ENCODE measurements around the gene SYNGR4. TPM values are rescaled to one million over a fixed set of nuclear protein-coding genes. Genes with fewer than 3 reads are reported as not detected.

SYNGR4 gene
- total RNA-seq, 1 experiment from 2014 or later = 0.49 TPM

DNA sequence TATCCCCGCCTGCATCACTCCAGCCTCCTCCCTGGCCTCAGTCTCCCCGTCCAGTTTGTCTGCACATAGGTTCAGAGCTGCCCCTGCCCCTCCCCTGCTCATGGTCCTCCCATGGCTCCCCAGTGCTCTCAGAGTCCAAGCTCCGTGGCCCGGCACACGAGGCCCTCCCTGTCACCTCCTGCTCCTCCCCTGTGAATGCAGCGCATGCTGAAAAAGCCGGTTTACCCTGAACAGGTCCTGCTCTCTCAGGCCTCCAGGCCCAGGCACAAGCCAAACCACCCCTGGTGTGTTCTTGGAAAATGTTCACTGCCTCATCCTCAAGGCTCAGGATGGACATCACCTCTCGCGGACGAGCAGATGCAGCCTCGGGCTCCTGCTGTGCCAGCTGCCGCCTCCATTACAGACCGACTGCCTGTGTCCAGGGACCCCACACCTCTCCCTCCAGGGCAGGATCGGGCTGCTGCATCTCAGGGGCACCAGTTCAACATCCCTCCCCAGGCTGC lies 25.9 kb upstream of the SYNGR4 start:
- Histone ChIP-seq H3K9me3 (ENCODE audit: control insufficient read depth in 1 of 2, insufficient read depth in 1 of 2, low read depth in 1 of 2, low read length in 2 of 2) (no peaks in the 10 kb centered on the region), H4K20me1 (ENCODE audit: insufficient read depth) (no peaks in the 10 kb centered on the region), H3K4me3 (replicated peaks in 1 of 2; ENCODE audit: low read depth in 1 of 2, low read length in 2 of 2) (no peak overlapping the region), H3K27me3 (ENCODE audit: insufficient read depth, low read length) (no peaks in the 10 kb centered on the region), H3K79me2 (ENCODE audit: insufficient read depth, low read length) (no peaks in the 10 kb centered on the region), H3K27ac (ENCODE audit: low read depth, low read length) (no peak overlapping the region), H3K4me2 (ENCODE audit: low read length) (no peak overlapping the region), H3K9me2 (ENCODE audit: insufficient read depth) (no peaks in the 10 kb centered on the region), H2AFZ (ENCODE audit: low read depth, low read length, poor library complexity, severe bottlenecking) (no peak overlapping the region), H3K9ac (ENCODE audit: low read length) (no peak overlapping the region), H3K36me3 (ENCODE audit: control insufficient read depth in 1 of 2, insufficient read depth in 2 of 2, low read length in 2 of 2) (no peaks in the 10 kb centered on the region), H3K4me1 (ENCODE audit: control insufficient read depth in 1 of 2, insufficient read depth in 2 of 2, low read length in 2 of 2) (peaks cover 10 to 40% of the 10 kb centered on the region in 2 experiments)
- no peak for DNase-seq (ENCODE audit: low read depth, low spot score)
- RAD21 ChIA-PET (ENCODE audit: low non-redundant PET in 1 of 2, low total read pairs in 2 of 2, uncharacterized antibody in 2 of 2, unreplicated experiment in 2 of 2) = no interaction called here
- ATAC-seq = no peak
- intact Hi-C loops (cut with micrococcal nuclease) = no loop called here
- POLR2A ChIA-PET = interaction anchor here (0.6 kb wide), 1 partner anchor 26 kb away, joined by 4 read pairs; the partner anchor contains the start of genes SYNGR4 and TMEM143
- BruUV-seq (replicated peaks) = no TSS peak
- TF ChIP-seq ELF1 (IDR thresholded peaks at IDR 0.05; ENCODE audit: borderline replicate concordance, low read depth) (no peak), EZH2 (IDR thresholded peaks at IDR 0.05) (no peak), JUND (IDR thresholded peaks at IDR 0.05) (no peak), RAD21 (IDR thresholded peaks at IDR 0.05; ENCODE audit: low read depth) (no peak), YY1 (IDR thresholded peaks at IDR 0.05; ENCODE audit: extremely low read depth, insufficient replicate concordance, low read depth, low read length) (no peak), ZNF274 (IDR thresholded peaks at IDR 0.05; ENCODE audit: low read depth, low read length) (no peak), ZFX (IDR thresholded peaks at IDR 0.05) (no peak), POLR2AphosphoS5 (IDR thresholded peaks at IDR 0.05; ENCODE audit: low read depth, low read length) (no peak), SIN3A (IDR thresholded peaks at IDR 0.05; ENCODE audit: low read depth) (no peak), FOSL1 (IDR thresholded peaks at IDR 0.05; ENCODE audit: low read depth) (no peak), SP1 (IDR thresholded peaks at IDR 0.05; ENCODE audit: low read depth) (no peak), EGR1 (IDR thresholded peaks at IDR 0.05; ENCODE audit: low read depth) (no peak), CBX3 (IDR thresholded peaks at IDR 0.05; ENCODE audit: low read depth) (no peak), SRF (IDR thresholded peaks at IDR 0.05; ENCODE audit: low read depth) (no peak)
- TF ChIP-seq, protein P1, sequence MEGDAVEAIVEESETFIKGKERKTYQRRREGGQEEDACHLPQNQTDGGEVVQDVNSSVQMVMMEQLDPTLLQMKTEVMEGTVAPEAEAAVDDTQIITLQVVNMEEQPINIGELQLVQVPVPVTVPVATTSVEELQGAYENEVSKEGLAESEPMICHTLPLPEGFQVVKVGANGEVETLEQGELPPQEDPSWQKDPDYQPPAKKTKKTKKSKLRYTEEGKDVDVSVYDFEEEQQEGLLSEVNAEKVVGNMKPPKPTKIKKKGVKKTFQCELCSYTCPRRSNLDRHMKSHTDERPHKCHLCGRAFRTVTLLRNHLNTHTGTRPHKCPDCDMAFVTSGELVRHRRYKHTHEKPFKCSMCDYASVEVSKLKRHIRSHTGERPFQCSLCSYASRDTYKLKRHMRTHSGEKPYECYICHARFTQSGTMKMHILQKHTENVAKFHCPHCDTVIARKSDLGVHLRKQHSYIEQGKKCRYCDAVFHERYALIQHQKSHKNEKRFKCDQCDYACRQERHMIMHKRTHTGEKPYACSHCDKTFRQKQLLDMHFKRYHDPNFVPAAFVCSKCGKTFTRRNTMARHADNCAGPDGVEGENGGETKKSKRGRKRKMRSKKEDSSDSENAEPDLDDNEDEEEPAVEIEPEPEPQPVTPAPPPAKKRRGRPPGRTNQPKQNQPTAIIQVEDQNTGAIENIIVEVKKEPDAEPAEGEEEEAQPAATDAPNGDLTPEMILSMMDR (IDR thresholded peaks at IDR 0.05 in 2 of 3, conservative IDR thresholded peaks at IDR 0.05 in 1 of 3; ENCODE audit: borderline replicate concordance in 1 of 3, insufficient read depth in 1 of 3, low read depth in 2 of 3, low read length in 2 of 3) = no peak
- TF ChIP-seq, protein P2, sequence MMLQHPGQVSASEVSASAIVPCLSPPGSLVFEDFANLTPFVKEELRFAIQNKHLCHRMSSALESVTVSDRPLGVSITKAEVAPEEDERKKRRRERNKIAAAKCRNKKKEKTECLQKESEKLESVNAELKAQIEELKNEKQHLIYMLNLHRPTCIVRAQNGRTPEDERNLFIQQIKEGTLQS (IDR thresholded peaks at IDR 0.05) = no peak
- TF ChIP-seq, protein P3, sequence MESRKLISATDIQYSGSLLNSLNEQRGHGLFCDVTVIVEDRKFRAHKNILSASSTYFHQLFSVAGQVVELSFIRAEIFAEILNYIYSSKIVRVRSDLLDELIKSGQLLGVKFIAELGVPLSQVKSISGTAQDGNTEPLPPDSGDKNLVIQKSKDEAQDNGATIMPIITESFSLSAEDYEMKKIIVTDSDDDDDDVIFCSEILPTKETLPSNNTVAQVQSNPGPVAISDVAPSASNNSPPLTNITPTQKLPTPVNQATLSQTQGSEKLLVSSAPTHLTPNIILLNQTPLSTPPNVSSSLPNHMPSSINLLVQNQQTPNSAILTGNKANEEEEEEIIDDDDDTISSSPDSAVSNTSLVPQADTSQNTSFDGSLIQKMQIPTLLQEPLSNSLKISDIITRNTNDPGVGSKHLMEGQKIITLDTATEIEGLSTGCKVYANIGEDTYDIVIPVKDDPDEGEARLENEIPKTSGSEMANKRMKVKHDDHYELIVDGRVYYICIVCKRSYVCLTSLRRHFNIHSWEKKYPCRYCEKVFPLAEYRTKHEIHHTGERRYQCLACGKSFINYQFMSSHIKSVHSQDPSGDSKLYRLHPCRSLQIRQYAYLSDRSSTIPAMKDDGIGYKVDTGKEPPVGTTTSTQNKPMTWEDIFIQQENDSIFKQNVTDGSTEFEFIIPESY (IDR thresholded peaks at IDR 0.05; ENCODE audit: extremely low read depth, insufficient replicate concordance, low read length) = no peak
- TF ChIP-seq, protein P4, sequence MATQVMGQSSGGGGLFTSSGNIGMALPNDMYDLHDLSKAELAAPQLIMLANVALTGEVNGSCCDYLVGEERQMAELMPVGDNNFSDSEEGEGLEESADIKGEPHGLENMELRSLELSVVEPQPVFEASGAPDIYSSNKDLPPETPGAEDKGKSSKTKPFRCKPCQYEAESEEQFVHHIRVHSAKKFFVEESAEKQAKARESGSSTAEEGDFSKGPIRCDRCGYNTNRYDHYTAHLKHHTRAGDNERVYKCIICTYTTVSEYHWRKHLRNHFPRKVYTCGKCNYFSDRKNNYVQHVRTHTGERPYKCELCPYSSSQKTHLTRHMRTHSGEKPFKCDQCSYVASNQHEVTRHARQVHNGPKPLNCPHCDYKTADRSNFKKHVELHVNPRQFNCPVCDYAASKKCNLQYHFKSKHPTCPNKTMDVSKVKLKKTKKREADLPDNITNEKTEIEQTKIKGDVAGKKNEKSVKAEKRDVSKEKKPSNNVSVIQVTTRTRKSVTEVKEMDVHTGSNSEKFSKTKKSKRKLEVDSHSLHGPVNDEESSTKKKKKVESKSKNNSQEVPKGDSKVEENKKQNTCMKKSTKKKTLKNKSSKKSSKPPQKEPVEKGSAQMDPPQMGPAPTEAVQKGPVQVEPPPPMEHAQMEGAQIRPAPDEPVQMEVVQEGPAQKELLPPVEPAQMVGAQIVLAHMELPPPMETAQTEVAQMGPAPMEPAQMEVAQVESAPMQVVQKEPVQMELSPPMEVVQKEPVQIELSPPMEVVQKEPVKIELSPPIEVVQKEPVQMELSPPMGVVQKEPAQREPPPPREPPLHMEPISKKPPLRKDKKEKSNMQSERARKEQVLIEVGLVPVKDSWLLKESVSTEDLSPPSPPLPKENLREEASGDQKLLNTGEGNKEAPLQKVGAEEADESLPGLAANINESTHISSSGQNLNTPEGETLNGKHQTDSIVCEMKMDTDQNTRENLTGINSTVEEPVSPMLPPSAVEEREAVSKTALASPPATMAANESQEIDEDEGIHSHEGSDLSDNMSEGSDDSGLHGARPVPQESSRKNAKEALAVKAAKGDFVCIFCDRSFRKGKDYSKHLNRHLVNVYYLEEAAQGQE (IDR thresholded peaks at IDR 0.05; ENCODE audit: low read depth) = no peak
- TF ChIP-seq, protein P5, sequence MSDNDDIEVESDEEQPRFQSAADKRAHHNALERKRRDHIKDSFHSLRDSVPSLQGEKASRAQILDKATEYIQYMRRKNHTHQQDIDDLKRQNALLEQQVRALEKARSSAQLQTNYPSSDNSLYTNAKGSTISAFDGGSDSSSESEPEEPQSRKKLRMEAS (IDR thresholded peaks at IDR 0.05) = no peak
- CTCF ChIA-PET = no interaction called here
